K562 (cell line): ENCODE data around the gene TMIGD2. TPM values are rescaled to one million over a fixed set of nuclear protein-coding genes. Genes with fewer than 3 reads are reported as not detected.

ENCODE experiments used
- BACH1 ChIP-seq: fragments of 200-800 bp; sonication (Bioruptor generic); IDR thresholded peaks from 2 replicates; pipeline ENCODE4 v1.6.1; 2016; ENCODE audit warnings: missing genetic modification characterization, missing compliant biosample characterization
- CBX1 ChIP-seq: sonication (generic); IDR thresholded peaks from 2 replicates; pipeline ENCODE4 v1.6.1; 2016; ENCODE audit warnings: antibody characterized with exemption, low read depth, mild to moderate bottlenecking
- CBX3 ChIP-seq, 2 experiments: IDR thresholded peaks; 1 replicate in 1 of 2; 2 replicates in 1 of 2; pipeline ENCODE4 v1.6.1; 2012; ENCODE audit warnings: inconsistent platforms in 2 of 2, low read length in 2 of 2, borderline replicate concordance in 1 of 2, control low read depth in 1 of 2
- CHD2 ChIP-seq: IDR thresholded peaks from 2 replicates; pipeline ENCODE4 v1.6.1; 2011; ENCODE audit warnings: low read depth, low read length
- CREM ChIP-seq: IDR thresholded peaks from 2 replicates; pipeline ENCODE4 v1.6.1; 2014; ENCODE audit warnings: antibody characterized with exemption, low read depth
- EZH2 ChIP-seq: IDR thresholded peaks from 2 replicates; pipeline ENCODE4 v1.6.1; 2012; ENCODE audit warnings: low read depth, mild to moderate bottlenecking, inconsistent platforms, low read length, borderline replicate concordance
- FOXK2 ChIP-seq, 2 experiments: fragments of 450-650 bp; IDR thresholded peaks in 1 of 2; conservative IDR thresholded peaks in 1 of 2; 2 replicates each; pipeline ENCODE4 v1.6.1; 2016; ENCODE audit warnings: low read depth in 2 of 2, mild to moderate bottlenecking in 1 of 2
- FOXP1 ChIP-seq: sonication (generic); formaldehyde crosslinking; IDR thresholded peaks from 2 replicates; pipeline ENCODE4 v1.8.0; 2022; ENCODE audit warnings: mild to moderate bottlenecking, missing genetic modification reagents
- GTF2E2 ChIP-seq: fragments of 200-800 bp; sonication (Bioruptor generic); IDR thresholded peaks from 2 replicates; pipeline ENCODE4 v1.6.1; 2016; ENCODE audit warnings: missing genetic modification characterization, missing compliant biosample characterization
- NR1H2 ChIP-seq: sonication (generic); formaldehyde crosslinking; IDR thresholded peaks from 2 replicates; pipeline ENCODE4 v1.4.0; 2020; ENCODE audit warnings: mild to moderate bottlenecking, missing genetic modification reagents
- NR2F6 ChIP-seq: fragments of 450-650 bp; formaldehyde crosslinking; IDR thresholded peaks from 2 replicates; pipeline ENCODE4 v1.4.0; 2020; ENCODE audit warnings: mild to moderate bottlenecking
- POLR2A ChIP-seq: fragments of 450-650 bp; conservative IDR thresholded peaks from 2 replicates; pipeline ENCODE4 v1.6.1; 2016
- RB1 ChIP-seq: fragments of 450-650 bp; IDR thresholded peaks from 2 replicates; pipeline ENCODE4 v1.6.1; 2017; ENCODE audit warnings: low read depth, mild to moderate bottlenecking
- RBBP5 ChIP-seq: fragments of 200-600 bp; sonication (generic); IDR thresholded peaks from 2 replicates; pipeline ENCODE4 v1.6.1; 2012; ENCODE audit warnings: borderline replicate concordance, mild to moderate bottlenecking, low read length, control low read depth, inconsistent platforms; ENCODE audit not compliant: insufficient read depth, poor library complexity, severe bottlenecking
- RBM15 ChIP-seq: fragments of 200-400 bp; formaldehyde crosslinking; IDR thresholded peaks from 2 replicates; pipeline ENCODE4 v1.6.1; 2018; ENCODE audit warnings: mild to moderate bottlenecking, low read length, moderate library complexity; ENCODE audit not compliant: insufficient read depth
- RBM17 ChIP-seq: fragments of 200-400 bp; formaldehyde crosslinking; IDR thresholded peaks from 2 replicates; pipeline ENCODE4 v1.6.1; 2017; ENCODE audit warnings: low read depth, mild to moderate bottlenecking, low read length, borderline replicate concordance
- ZBTB17 ChIP-seq: fragments of 450-650 bp; formaldehyde crosslinking; IDR thresholded peaks from 2 replicates; pipeline ENCODE4 v1.4.0; 2020; ENCODE audit warnings: mild to moderate bottlenecking
- ZNF121 ChIP-seq: sonication (generic); formaldehyde crosslinking; conservative IDR thresholded peaks from 2 replicates; pipeline ENCODE4 v1.8.0; 2022; ENCODE audit warnings: missing genetic modification reagents
- ZNF354B ChIP-seq: fragments of 250-450 bp; sonication (Bioruptor Pico); IDR thresholded peaks from 2 replicates; pipeline ENCODE4 v1.4.0; 2020
- ZNF699 ChIP-seq: fragments of 250-450 bp; sonication (Bioruptor Pico); IDR thresholded peaks from 2 replicates; pipeline ENCODE4 v1.8.0; 2021; ENCODE audit warnings: mild to moderate bottlenecking, moderate library complexity; ENCODE audit not compliant: insufficient replicate concordance
- ZNF79 ChIP-seq: fragments of 250-450 bp; sonication (Bioruptor Pico); IDR thresholded peaks from 2 replicates; pipeline ENCODE4 v1.4.0; 2020; ENCODE audit warnings: low read depth, mild to moderate bottlenecking, moderate library complexity
- polyA plus RNA-seq, 8 experiments: library from polyadenylated mRNA; depleted of rRNA in 4 of 8; stranded (reverse) in 5 of 8; unstranded in 3 of 8; fragments of >200 nt; fragmentation: Nextera tagmentation in 2 of 8; fragmentation: Illumina TruSeq in 1 of 8; extraction: Ambion mirVana in 2 of 8; extraction: Trizol in 1 of 8; gene quantifications; 2 replicates each; pipeline versions ENCODE4 v1.2.1 to v1.2.3, GENCODE V29; 2011 to 2014; ENCODE audit warnings: inconsistent platforms in 1 of 8, missing spikeins in 1 of 8
- total RNA-seq, 7 experiments: library from RNA; depleted of rRNA in 6 of 7; stranded (reverse); fragments of >200 nt in 6 of 7; fragmentation: Illumina TruSeq in 2 of 7; extraction: Trizol in 2 of 7; gene quantifications; 2 replicates each; pipeline versions ENCODE4 v1.2.1 to v1.2.3, GENCODE V29; 2011 to 2021; ENCODE audit warnings: low replicate concordance in 1 of 7
- TF ChIP-seq, protein P1 (sequence below): sonication (generic); formaldehyde crosslinking; IDR thresholded peaks from 2 replicates; pipeline ENCODE4 v1.4.0; 2020; ENCODE audit warnings: mild to moderate bottlenecking, missing genetic modification reagents
- TF ChIP-seq, protein P2 (sequence below): IDR thresholded peaks from 2 replicates; pipeline ENCODE4 v1.6.1; 2011; ENCODE audit not compliant: insufficient read length; ENCODE audit errors: extremely low read depth

The TMIGD2 gene
- total and polyA plus RNA-seq, 9 of the 15 experiments (the other 6 are each of a cell fraction or from before 2014, with no cell fraction given) = not detected

DNA sequence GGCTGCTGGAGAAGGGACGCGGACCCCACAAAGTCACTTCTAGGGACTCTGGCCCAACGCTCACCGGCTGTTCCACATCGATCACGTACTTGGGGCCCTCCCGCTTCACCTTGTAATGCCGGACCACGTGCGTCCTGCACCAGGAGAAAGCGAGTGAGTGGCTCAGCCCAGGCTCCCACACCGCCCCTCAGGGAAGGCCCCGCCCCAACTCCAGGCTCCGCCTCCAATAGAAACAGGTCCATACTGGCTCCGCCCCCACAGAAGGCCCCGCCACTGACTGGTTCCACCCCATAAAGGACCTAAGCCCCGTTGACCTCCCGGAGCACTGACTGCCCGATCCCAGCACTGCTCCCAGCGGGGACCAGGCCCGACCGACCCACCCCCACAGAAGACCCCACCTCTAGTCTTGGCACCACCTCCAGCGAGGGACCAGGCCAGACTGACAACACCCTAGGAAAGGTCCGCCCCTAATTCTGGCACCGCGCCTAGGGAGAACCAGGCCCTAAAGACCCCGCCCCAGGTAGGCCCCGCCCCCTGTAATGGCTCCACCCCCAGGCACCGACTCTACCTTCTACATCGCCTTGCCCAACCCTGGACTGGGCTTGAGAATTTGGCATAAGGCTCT, 25.2 kb upstream of the TMIGD2 start (continued):
- no peak for TF ChIP-seq ZNF79 (CRISPR knock-in tag)
- no peak for TF ChIP-seq RBM15
- 0 out of 2 replicates have a peak, but pooled peaks have one; percentile 22 for TF ChIP-seq ZBTB17 (CRISPR knock-in tag)
- TF ChIP-seq FOXK2 (conservative IDR thresholded peaks at IDR 0.05 in 1 of 2, IDR thresholded peaks at IDR 0.05 in 1 of 2; ENCODE audit: low read depth in 2 of 2) = peak; percentile 64 to 75; a peak in 3 of 4 replicates
- TF ChIP-seq, protein P1, sequence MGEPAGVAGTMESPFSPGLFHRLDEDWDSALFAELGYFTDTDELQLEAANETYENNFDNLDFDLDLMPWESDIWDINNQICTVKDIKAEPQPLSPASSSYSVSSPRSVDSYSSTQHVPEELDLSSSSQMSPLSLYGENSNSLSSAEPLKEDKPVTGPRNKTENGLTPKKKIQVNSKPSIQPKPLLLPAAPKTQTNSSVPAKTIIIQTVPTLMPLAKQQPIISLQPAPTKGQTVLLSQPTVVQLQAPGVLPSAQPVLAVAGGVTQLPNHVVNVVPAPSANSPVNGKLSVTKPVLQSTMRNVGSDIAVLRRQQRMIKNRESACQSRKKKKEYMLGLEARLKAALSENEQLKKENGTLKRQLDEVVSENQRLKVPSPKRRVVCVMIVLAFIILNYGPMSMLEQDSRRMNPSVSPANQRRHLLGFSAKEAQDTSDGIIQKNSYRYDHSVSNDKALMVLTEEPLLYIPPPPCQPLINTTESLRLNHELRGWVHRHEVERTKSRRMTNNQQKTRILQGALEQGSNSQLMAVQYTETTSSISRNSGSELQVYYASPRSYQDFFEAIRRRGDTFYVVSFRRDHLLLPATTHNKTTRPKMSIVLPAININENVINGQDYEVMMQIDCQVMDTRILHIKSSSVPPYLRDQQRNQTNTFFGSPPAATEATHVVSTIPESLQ (CRISPR knock-in tag) = no peak
- TF ChIP-seq ZNF354B (CRISPR knock-in tag) = no peak
- TF ChIP-seq FOXP1 (CRISPR knock-in tag) = peak; percentile 75
- TF ChIP-seq RBBP5 = peak; percentile 37
- TF ChIP-seq, protein P2, sequence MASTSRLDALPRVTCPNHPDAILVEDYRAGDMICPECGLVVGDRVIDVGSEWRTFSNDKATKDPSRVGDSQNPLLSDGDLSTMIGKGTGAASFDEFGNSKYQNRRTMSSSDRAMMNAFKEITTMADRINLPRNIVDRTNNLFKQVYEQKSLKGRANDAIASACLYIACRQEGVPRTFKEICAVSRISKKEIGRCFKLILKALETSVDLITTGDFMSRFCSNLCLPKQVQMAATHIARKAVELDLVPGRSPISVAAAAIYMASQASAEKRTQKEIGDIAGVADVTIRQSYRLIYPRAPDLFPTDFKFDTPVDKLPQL = no peak
- TF ChIP-seq RB1 = no peak
- no peak for TF ChIP-seq EZH2
- TF ChIP-seq ZNF699 = no peak
- no peak for TF ChIP-seq NR2F6 (CRISPR knock-in tag)
- no peak for TF ChIP-seq GTF2E2 (tag)
- peak in 1 of 2 experiments; percentile 41; a peak in 1 of 3 replicates for TF ChIP-seq CBX3 (IDR thresholded peaks at IDR 0.05; ENCODE audit: borderline replicate concordance in 1 of 2, low read length in 2 of 2)
- TF ChIP-seq BACH1 = no peak
- TF ChIP-seq ZNF121 = no peak
- no peak; the same call in 1 of the 2 replicates for TF ChIP-seq CREM
- no peak for TF ChIP-seq CBX1
- TF ChIP-seq CHD2 = no peak
- TF ChIP-seq NR1H2 = no peak
- peak; percentile 77 for TF ChIP-seq POLR2A
- no peak for TF ChIP-seq RBM17
